SK-N-SH treated with all-trans-retinoic acid at 6 μM for 48 hours (cell line): ENCODE data around the gene CDH4.

Experiments
- ATAC-seq: fragments of 200-7000 bp; cut with Tn5 transposase; 3 replicates; pipeline ENCODE4 v1.9.1; 2020; ENCODE audit warnings: mild to moderate bottlenecking, moderate library complexity
- ARNTL ChIP-seq: fragments of 450-650 bp; formaldehyde crosslinking; IDR thresholded peaks from 2 replicates; pipeline ENCODE4 v1.5.0; 2020; ENCODE audit warnings: low read depth, mild to moderate bottlenecking, moderate library complexity, borderline replicate concordance
- CSDC2 ChIP-seq: fragments of 250-450 bp; sonication (Bioruptor Pico); IDR thresholded peaks from 2 replicates; pipeline ENCODE4 v1.5.0; 2020; ENCODE audit warnings: mild to moderate bottlenecking, moderate library complexity
- ESRRG ChIP-seq: fragments of 250-450 bp; sonication (Bioruptor Pico); IDR thresholded peaks from 2 replicates; pipeline ENCODE4 v1.6.1; 2021; ENCODE audit warnings: mild to moderate bottlenecking
- GLIS3 ChIP-seq: fragments of 250-450 bp; sonication (Bioruptor Pico); IDR thresholded peaks from 2 replicates; pipeline ENCODE4 v1.5.0; 2020; ENCODE audit warnings: mild to moderate bottlenecking, moderate library complexity
- ISL1 ChIP-seq: fragments of 250-450 bp; sonication (Bioruptor Pico); IDR thresholded peaks from 2 replicates; pipeline ENCODE4 v2.1.2; 2022; ENCODE audit warnings: mild to moderate bottlenecking, moderate library complexity
- PPARA ChIP-seq: fragments of 250-450 bp; sonication (Bioruptor Pico); IDR thresholded peaks from 2 replicates; pipeline ENCODE4 v1.5.0; 2020; ENCODE audit warnings: mild to moderate bottlenecking, borderline replicate concordance
- RARB ChIP-seq: fragments of 250-450 bp; sonication (Bioruptor Pico); IDR thresholded peaks from 2 replicates; pipeline ENCODE4 v1.8.0; 2021; ENCODE audit warnings: mild to moderate bottlenecking, moderate library complexity
- SNAI2 ChIP-seq: fragments of 250-450 bp; sonication (Bioruptor Pico); IDR thresholded peaks from 2 replicates; pipeline ENCODE4 v1.5.0; 2020; ENCODE audit warnings: mild to moderate bottlenecking, moderate library complexity
- TCF4 ChIP-seq: fragments of 250-450 bp; sonication (Bioruptor Pico); IDR thresholded peaks from 2 replicates; pipeline ENCODE4 v1.8.0; 2021; ENCODE audit warnings: mild to moderate bottlenecking, moderate library complexity, borderline replicate concordance
- TOX ChIP-seq: fragments of 250-450 bp; sonication (Bioruptor Pico); IDR thresholded peaks from 2 replicates; pipeline ENCODE4 v1.8.0; 2021; ENCODE audit warnings: mild to moderate bottlenecking, moderate library complexity, borderline replicate concordance
- ZC3H10 ChIP-seq: fragments of 250-450 bp; sonication (Bioruptor Pico); IDR thresholded peaks from 2 replicates; pipeline ENCODE4 v1.5.1; 2021; ENCODE audit warnings: mild to moderate bottlenecking, moderate library complexity
- ZFP3 ChIP-seq: fragments of 250-450 bp; sonication (Bioruptor Pico); IDR thresholded peaks from 2 replicates; pipeline ENCODE4 v1.5.0; 2020; ENCODE audit warnings: mild to moderate bottlenecking, moderate library complexity
- ZFP30 ChIP-seq: fragments of 450-650 bp; formaldehyde crosslinking; IDR thresholded peaks from 2 replicates; pipeline ENCODE4 v1.5.0; 2022; ENCODE audit warnings: mild to moderate bottlenecking, moderate library complexity
- ZNF565 ChIP-seq: fragments of 450-650 bp; formaldehyde crosslinking; conservative IDR thresholded peaks from 2 replicates; pipeline ENCODE4 v1.5.0; 2020; ENCODE audit warnings: low read depth, mild to moderate bottlenecking, moderate library complexity
- ZNF8 ChIP-seq: fragments of 450-650 bp; formaldehyde crosslinking; IDR thresholded peaks from 2 replicates; pipeline ENCODE4 v1.5.0; 2020; ENCODE audit warnings: mild to moderate bottlenecking, moderate library complexity
- TF ChIP-seq, protein P1 (sequence below): fragments of 250-450 bp; sonication (Bioruptor Pico); IDR thresholded peaks from 2 replicates; pipeline ENCODE4 v1.5.0; 2020; ENCODE audit warnings: mild to moderate bottlenecking, moderate library complexity
- TF ChIP-seq, protein P2 (sequence below): fragments of 250-450 bp; sonication (Bioruptor Pico); IDR thresholded peaks from 2 replicates; pipeline ENCODE4 v1.8.0; 2021; ENCODE audit warnings: low read depth, mild to moderate bottlenecking, moderate library complexity, borderline replicate concordance
- TF ChIP-seq, protein P3 (sequence below): fragments of 250-450 bp; sonication (Bioruptor Pico); IDR thresholded peaks from 2 replicates; pipeline ENCODE4 v1.5.1; 2020; ENCODE audit warnings: low read depth, mild to moderate bottlenecking, moderate library complexity
- TF ChIP-seq, protein P4 (sequence below): fragments of 250-450 bp; sonication (Bioruptor Pico); IDR thresholded peaks from 2 replicates; pipeline ENCODE4 v1.5.1; 2021; ENCODE audit warnings: mild to moderate bottlenecking, moderate library complexity

Gene CDH4

DNA sequence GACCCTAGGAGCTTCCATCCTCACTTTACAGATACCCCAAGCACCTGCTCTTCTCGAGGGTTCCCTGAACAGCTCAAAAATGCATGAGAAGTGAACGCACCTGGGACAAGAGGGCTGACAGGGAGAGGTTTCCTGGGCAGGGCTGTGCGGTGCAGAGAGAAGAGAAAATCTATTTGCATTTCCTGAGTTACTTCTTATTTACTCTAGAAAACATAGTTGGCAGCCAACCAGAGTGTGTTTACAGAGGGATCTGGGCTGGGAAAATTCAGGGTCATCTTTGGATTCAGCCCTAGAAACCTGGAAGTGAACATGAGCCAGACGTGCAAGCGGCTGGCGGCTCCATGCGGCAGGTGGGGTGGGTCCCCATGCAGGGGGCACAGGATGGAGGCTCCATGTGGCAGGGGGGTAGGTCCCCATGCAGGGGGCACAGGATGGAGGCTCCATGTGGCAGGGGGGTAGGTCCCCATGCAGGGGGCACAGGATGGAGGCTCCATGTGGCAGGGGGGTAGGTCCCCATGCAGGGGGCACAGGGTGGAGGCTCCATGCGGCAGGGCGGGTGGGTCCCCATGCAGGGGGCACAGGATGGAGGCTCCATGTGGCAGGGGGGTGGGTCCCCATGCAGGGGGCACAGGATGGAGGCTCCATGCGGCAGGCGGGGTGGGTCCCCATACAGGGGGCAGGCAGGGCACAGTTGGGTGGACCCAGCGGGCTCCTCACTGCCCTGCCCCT is 471.6 kb downstream of the CDH4 start:
- no peak for TF ChIP-seq SNAI2
- no peak for TF ChIP-seq ESRRG (CRISPR knock-in tag)
- TF ChIP-seq, protein P1, sequence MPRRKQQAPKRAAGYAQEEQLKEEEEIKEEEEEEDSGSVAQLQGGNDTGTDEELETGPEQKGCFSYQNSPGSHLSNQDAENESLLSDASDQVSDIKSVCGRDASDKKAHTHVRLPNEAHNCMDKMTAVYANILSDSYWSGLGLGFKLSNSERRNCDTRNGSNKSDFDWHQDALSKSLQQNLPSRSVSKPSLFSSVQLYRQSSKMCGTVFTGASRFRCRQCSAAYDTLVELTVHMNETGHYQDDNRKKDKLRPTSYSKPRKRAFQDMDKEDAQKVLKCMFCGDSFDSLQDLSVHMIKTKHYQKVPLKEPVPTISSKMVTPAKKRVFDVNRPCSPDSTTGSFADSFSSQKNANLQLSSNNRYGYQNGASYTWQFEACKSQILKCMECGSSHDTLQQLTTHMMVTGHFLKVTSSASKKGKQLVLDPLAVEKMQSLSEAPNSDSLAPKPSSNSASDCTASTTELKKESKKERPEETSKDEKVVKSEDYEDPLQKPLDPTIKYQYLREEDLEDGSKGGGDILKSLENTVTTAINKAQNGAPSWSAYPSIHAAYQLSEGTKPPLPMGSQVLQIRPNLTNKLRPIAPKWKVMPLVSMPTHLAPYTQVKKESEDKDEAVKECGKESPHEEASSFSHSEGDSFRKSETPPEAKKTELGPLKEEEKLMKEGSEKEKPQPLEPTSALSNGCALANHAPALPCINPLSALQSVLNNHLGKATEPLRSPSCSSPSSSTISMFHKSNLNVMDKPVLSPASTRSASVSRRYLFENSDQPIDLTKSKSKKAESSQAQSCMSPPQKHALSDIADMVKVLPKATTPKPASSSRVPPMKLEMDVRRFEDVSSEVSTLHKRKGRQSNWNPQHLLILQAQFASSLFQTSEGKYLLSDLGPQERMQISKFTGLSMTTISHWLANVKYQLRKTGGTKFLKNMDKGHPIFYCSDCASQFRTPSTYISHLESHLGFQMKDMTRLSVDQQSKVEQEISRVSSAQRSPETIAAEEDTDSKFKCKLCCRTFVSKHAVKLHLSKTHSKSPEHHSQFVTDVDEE (CRISPR knock-in tag): no peak
- no peak for TF ChIP-seq ZFP3
- no peak for TF ChIP-seq ISL1 (CRISPR knock-in tag)
- TF ChIP-seq TCF4: no peak
- TF ChIP-seq, protein P2, sequence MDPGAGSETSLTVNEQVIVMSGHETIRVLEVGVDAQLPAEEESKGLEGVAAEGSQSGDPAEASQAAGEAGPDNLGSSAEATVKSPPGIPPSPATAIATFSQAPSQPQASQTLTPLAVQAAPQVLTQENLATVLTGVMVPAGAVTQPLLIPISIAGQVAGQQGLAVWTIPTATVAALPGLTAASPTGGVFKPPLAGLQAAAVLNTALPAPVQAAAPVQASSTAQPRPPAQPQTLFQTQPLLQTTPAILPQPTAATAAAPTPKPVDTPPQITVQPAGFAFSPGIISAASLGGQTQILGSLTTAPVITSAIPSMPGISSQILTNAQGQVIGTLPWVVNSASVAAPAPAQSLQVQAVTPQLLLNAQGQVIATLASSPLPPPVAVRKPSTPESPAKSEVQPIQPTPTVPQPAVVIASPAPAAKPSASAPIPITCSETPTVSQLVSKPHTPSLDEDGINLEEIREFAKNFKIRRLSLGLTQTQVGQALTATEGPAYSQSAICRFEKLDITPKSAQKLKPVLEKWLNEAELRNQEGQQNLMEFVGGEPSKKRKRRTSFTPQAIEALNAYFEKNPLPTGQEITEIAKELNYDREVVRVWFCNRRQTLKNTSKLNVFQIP (CRISPR knock-in tag): no peak
- TF ChIP-seq ZNF565 (CRISPR knock-in tag): no peak
- TF ChIP-seq ARNTL (CRISPR knock-in tag): no peak
- TF ChIP-seq, protein P3, sequence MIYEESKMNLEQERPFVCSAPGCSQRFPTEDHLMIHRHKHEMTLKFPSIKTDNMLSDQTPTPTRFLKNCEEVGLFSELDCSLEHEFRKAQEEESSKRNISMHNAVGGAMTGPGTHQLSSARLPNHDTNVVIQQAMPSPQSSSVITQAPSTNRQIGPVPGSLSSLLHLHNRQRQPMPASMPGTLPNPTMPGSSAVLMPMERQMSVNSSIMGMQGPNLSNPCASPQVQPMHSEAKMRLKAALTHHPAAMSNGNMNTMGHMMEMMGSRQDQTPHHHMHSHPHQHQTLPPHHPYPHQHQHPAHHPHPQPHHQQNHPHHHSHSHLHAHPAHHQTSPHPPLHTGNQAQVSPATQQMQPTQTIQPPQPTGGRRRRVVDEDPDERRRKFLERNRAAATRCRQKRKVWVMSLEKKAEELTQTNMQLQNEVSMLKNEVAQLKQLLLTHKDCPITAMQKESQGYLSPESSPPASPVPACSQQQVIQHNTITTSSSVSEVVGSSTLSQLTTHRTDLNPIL (CRISPR knock-in tag): no peak
- TF ChIP-seq RARB (CRISPR knock-in tag): no peak
- no peak for TF ChIP-seq PPARA (CRISPR knock-in tag)
- no peak for TF ChIP-seq ZFP30 (CRISPR knock-in tag)
- TF ChIP-seq, protein P4, sequence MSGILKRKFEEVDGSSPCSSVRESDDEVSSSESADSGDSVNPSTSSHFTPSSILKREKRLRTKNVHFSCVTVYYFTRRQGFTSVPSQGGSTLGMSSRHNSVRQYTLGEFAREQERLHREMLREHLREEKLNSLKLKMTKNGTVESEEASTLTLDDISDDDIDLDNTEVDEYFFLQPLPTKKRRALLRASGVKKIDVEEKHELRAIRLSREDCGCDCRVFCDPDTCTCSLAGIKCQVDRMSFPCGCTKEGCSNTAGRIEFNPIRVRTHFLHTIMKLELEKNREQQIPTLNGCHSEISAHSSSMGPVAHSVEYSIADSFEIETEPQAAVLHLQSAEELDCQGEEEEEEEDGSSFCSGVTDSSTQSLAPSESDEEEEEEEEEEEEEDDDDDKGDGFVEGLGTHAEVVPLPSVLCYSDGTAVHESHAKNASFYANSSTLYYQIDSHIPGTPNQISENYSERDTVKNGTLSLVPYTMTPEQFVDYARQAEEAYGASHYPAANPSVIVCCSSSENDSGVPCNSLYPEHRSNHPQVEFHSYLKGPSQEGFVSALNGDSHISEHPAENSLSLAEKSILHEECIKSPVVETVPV (CRISPR knock-in tag): no peak
- no peak for ATAC-seq

DNA sequence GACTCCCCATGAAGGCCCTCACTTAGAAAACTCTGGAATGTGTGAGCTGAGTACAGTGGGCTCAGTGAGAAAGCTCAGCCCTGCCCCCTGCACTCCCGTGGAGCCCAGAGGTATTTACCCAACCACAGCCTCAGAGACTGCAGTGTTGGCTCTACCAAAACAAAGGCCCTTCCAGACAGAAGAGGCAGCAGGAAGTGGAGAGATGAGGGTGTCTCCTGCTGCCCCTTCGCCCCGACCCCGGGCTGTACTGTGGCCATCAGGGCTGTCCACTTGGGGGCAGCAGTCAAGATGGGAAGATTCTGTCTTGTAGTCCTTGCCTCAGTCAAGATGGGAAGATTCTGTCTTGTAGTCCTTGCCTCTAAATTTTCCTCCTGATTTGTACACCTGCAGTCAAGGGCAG is 472.3 kb downstream of the CDH4 start:
- no peak for ATAC-seq
- no peak for TF ChIP-seq PPARA (CRISPR knock-in tag)
- TF ChIP-seq, protein P1 (CRISPR knock-in tag): no peak
- TF ChIP-seq TOX (CRISPR knock-in tag): no peak
- no peak for TF ChIP-seq ZC3H10 (CRISPR knock-in tag)
- TF ChIP-seq GLIS3: no peak
- no peak for TF ChIP-seq ZNF8 (CRISPR knock-in tag)
- TF ChIP-seq CSDC2 (CRISPR knock-in tag): no peak
- TF ChIP-seq, protein P4 (CRISPR knock-in tag): no peak
- TF ChIP-seq, protein P3 (CRISPR knock-in tag): no peak
